IMR-90 (cell line): Measurements from ENCODE around the gene CAPN9. TPM values are rescaled to one million over a fixed set of nuclear protein-coding genes. Genes with fewer than 3 reads are reported as not detected.

Experiments used
- ATAC-seq: fragments of 200-7000 bp; cut with Tn5 transposase; 2 replicates; pipeline ENCODE4 v1.9.1; 2020; ENCODE audit warnings: low read depth, mild to moderate bottlenecking, moderate library complexity
- BruUV-seq: library from RNA; stranded (reverse); fragments of 400-500 nt; replicated peaks from 2 replicates; lab custom pipeline; 2021; lab: Mats Ljungman, UMichigan
- CTCF ChIA-PET: fragments of 300-600 bp; formaldehyde crosslinking; extraction: SDS; loops from one replicate; lab custom pipeline; 2021; ENCODE audit warnings: antibody characterized with exemption; lab: Yijun Ruan, JAX
- POLR2A ChIA-PET: fragments of 300-600 bp; sonication (Branson Sonifier 250); formaldehyde crosslinking; loops from one replicate; lab custom pipeline; 2022; ENCODE audit warnings: antibody characterized with exemption; ENCODE audit not compliant: unreplicated experiment; lab: Charles Lee
- DNase-seq: peaks from one replicate; pipeline ENCODE4 v3.0.0; 2013
- H2AFZ ChIP-seq: replicated peaks from 2 replicates; pipeline ENCODE3; 2013; ENCODE audit warnings: low read length, mild to moderate bottlenecking; ENCODE audit not compliant: poor library complexity
- H2AK5ac ChIP-seq: 2 replicates; pipeline ENCODE4 v1.6.1; 2013; ENCODE audit warnings: low read depth, low read length, inconsistent platforms
- H2AK9ac ChIP-seq: replicated peaks from 2 replicates; pipeline ENCODE3; 2013; ENCODE audit warnings: mild to moderate bottlenecking, low read depth, low read length, moderate library complexity; ENCODE audit not compliant: poor library complexity
- H2BK120ac ChIP-seq: 2 replicates; pipeline ENCODE4 v1.6.1; 2013; ENCODE audit warnings: low read depth, low read length, inconsistent platforms
- H2BK15ac ChIP-seq: 3 replicates; pipeline ENCODE4 v1.6.1; 2013; ENCODE audit warnings: low read depth, low read length, inconsistent platforms
- H2BK20ac ChIP-seq: 2 replicates; pipeline ENCODE4 v1.6.1; 2013; ENCODE audit warnings: low read depth, mild to moderate bottlenecking, inconsistent platforms, low read length, moderate library complexity
- H2BK5ac ChIP-seq: 2 replicates; pipeline ENCODE4 v1.6.1; 2013; ENCODE audit warnings: mild to moderate bottlenecking, low read depth, low read length, inconsistent platforms; ENCODE audit not compliant: poor library complexity, severe bottlenecking
- H3K14ac ChIP-seq: replicated peaks from 2 replicates; pipeline ENCODE4 v1.6.1; 2013; ENCODE audit warnings: low read depth, low read length, inconsistent platforms
- H3K18ac ChIP-seq: 2 replicates; pipeline ENCODE4 v1.6.1; 2013; ENCODE audit warnings: low read depth, low read length, control low read depth
- H3K23ac ChIP-seq: 2 replicates; pipeline ENCODE4 v1.6.1; 2013; ENCODE audit warnings: low read depth, low read length, inconsistent platforms
- H3K27ac ChIP-seq: 2 replicates; pipeline ENCODE4 v1.5.1; 2013; ENCODE audit warnings: mild to moderate bottlenecking, control low read depth, low read length; ENCODE audit not compliant: insufficient read depth
- H3K27me3 ChIP-seq: 2 replicates; pipeline ENCODE4 v1.6.1; 2013; ENCODE audit warnings: low read length; ENCODE audit not compliant: control insufficient read depth, insufficient read depth
- H3K36me3 ChIP-seq: 2 replicates; pipeline ENCODE4 v1.6.1; 2013; ENCODE audit warnings: low read length, mixed read lengths; ENCODE audit not compliant: control insufficient read depth, insufficient read depth
- H3K4ac ChIP-seq: 2 replicates; pipeline ENCODE4 v1.6.1; 2013; ENCODE audit warnings: low read depth, low read length, inconsistent platforms
- H3K4me1 ChIP-seq: 2 replicates; pipeline ENCODE4 v1.6.1; 2013; ENCODE audit warnings: low read length, mixed read lengths; ENCODE audit not compliant: control insufficient read depth, insufficient read depth
- H3K4me2 ChIP-seq: 2 replicates; pipeline ENCODE4 v1.6.1; 2013; ENCODE audit warnings: low read depth, mild to moderate bottlenecking, control low read depth, low read length, moderate library complexity
- H3K4me3 ChIP-seq: 2 replicates; pipeline ENCODE4 v1.5.1; 2013; ENCODE audit warnings: low read depth, mild to moderate bottlenecking, control low read depth, low read length, moderate library complexity; ENCODE audit not compliant: insufficient read depth
- H3K56ac ChIP-seq: 2 replicates; pipeline ENCODE4 v1.6.1; 2013; ENCODE audit warnings: low read length, inconsistent platforms; ENCODE audit not compliant: insufficient read depth; ENCODE audit errors: extremely low read depth
- H3K79me1 ChIP-seq, 2 experiments: 2 replicates each; pipeline ENCODE4 v1.6.1; 2013; ENCODE audit warnings: low read length in 2 of 2, inconsistent platforms in 1 of 2, low read depth in 1 of 2
- H3K9ac ChIP-seq: 2 replicates; pipeline ENCODE4 v1.6.1; 2013; ENCODE audit warnings: low read depth, low read length, control low read depth
- H3K9me1 ChIP-seq: 2 replicates; pipeline ENCODE4 v1.6.1; 2013; ENCODE audit warnings: low read length, inconsistent platforms; ENCODE audit not compliant: insufficient read depth
- H3K9me3 ChIP-seq: 2 replicates; pipeline ENCODE4 v1.6.1; 2013; ENCODE audit warnings: low read length; ENCODE audit not compliant: control insufficient read depth, insufficient read depth
- H4K20me1 ChIP-seq: 2 replicates; pipeline ENCODE4 v1.6.1; 2013; ENCODE audit warnings: low read length, inconsistent platforms; ENCODE audit not compliant: insufficient read depth
- H4K5ac ChIP-seq: 2 replicates; pipeline ENCODE4 v1.6.1; 2013; ENCODE audit warnings: mild to moderate bottlenecking, low read depth, low read length, control low read depth
- H4K8ac ChIP-seq, 2 experiments: 2 replicates each; pipeline ENCODE4 v1.6.1; 2013; ENCODE audit warnings: low read depth in 2 of 2, low read length in 2 of 2, control low read depth in 1 of 2, inconsistent platforms in 1 of 2
- H4K91ac ChIP-seq: 2 replicates; pipeline ENCODE4 v1.6.1; 2013; ENCODE audit warnings: low read depth, low read length, inconsistent platforms; ENCODE audit not compliant: insufficient read depth
- BHLHE40 ChIP-seq: fragments of 150-350 bp; IDR thresholded peaks from 2 replicates; pipeline ENCODE4 v1.6.1; 2016; ENCODE audit warnings: mild to moderate bottlenecking, low read depth, low read length
- CEBPB ChIP-seq: IDR thresholded peaks from 2 replicates; pipeline ENCODE4 v1.6.1; 2012; ENCODE audit warnings: low read depth, low read length, improper control_type of control experiment
- CHD1 ChIP-seq: IDR thresholded peaks from 2 replicates; pipeline ENCODE4 v1.6.1; 2012; ENCODE audit warnings: low read depth, low read length, improper control_type of control experiment
- MAFK ChIP-seq: IDR thresholded peaks from 2 replicates; pipeline ENCODE4 v1.6.1; 2012; ENCODE audit warnings: low read depth, low read length, improper control_type of control experiment
- MAZ ChIP-seq: IDR thresholded peaks from 2 replicates; pipeline ENCODE4 v1.6.1; 2012; ENCODE audit warnings: low read depth, mild to moderate bottlenecking, low read length, improper control_type of control experiment, moderate library complexity, borderline replicate concordance
- MXI1 ChIP-seq: IDR thresholded peaks from 2 replicates; pipeline ENCODE4 v1.6.1; 2012; ENCODE audit warnings: low read depth, mild to moderate bottlenecking, low read length, moderate library complexity, borderline replicate concordance
- POLR2A ChIP-seq: IDR thresholded peaks from 2 replicates; pipeline ENCODE4 v1.6.1; 2012; ENCODE audit warnings: mild to moderate bottlenecking, low read depth, low read length
- RAD21 ChIP-seq: IDR thresholded peaks from 2 replicates; pipeline ENCODE4 v1.6.1; 2012; ENCODE audit warnings: low read length, improper control_type of control experiment
- RCOR1 ChIP-seq: IDR thresholded peaks from 2 replicates; pipeline ENCODE4 v1.6.1; 2012; ENCODE audit warnings: mild to moderate bottlenecking, low read length, improper control_type of control experiment; ENCODE audit not compliant: insufficient replicate concordance
- SMC3 ChIP-seq: fragments of 150-350 bp; IDR thresholded peaks from 2 replicates; pipeline ENCODE4 v1.6.1; 2016; ENCODE audit warnings: low read depth, mild to moderate bottlenecking, antibody characterized with exemption, low read length, moderate library complexity
- USF2 ChIP-seq: fragments of 150-350 bp; IDR thresholded peaks from 2 replicates; pipeline ENCODE4 v1.6.1; 2017; ENCODE audit warnings: mild to moderate bottlenecking, antibody characterized with exemption, low read length, low read depth
- WGBS, 2 experiments: methylation state at CpG; one replicate each; pipeline versions ENCODE4 v1.1.5 to v1.1.7; 2013; ENCODE audit warnings: missing lambda C conversion rate in 2 of 2; ENCODE audit not compliant: insufficient read length in 1 of 2; ENCODE audit errors: extremely low coverage in 2 of 2; 5-methylcytosine and 5-hydroxymethylcytosine counted together
- dilution Hi-C: fragments of 300-500 bp; cut with HindIII; formaldehyde crosslinking; loops from one replicate; pipeline ENCODE4 v1.14.3; 2018; ENCODE audit warnings: low sequenced_read_pairs; ENCODE audit not compliant: unreplicated experiment
- in situ Hi-C: fragments of 300-500 bp; cut with MboI; formaldehyde crosslinking; loops from 3 replicates; pipeline ENCODE4 v1.14.3; 2019; ENCODE audit warnings: low sequenced_read_pairs, inconsistent platforms, mixed read lengths
- intact Hi-C: fragments of 100-400 bp; cut with micrococcal nuclease; formaldehyde crosslinking; loops from 2 replicates; pipeline ENCODE4 v1.10.0; 2022
- polyA plus RNA-seq, 3 experiments: library from polyadenylated mRNA; depleted of rRNA; stranded (reverse); fragments of >200 nt; gene quantifications; 2 replicates each; pipeline ENCODE4 v1.2.3, GENCODE V29; 2012; ENCODE audit warnings: low replicate concordance in 1 of 3
- total RNA-seq: library from RNA; depleted of rRNA; stranded (reverse); fragments of >200 nt; gene quantifications from 2 replicates; pipeline ENCODE4 v1.2.3, GENCODE V29; 2012

CAPN9 gene
- total and polyA plus RNA-seq, 2 of the 4 experiments (the other 2 are of a cell fraction), result not detected

- dilution Hi-C loops (no loop called here), in situ Hi-C loops (no loop called here), intact Hi-C loops (no loop called here)
- Histone ChIP-seq H3K4me2 (no peak overlapping the region), H3K4ac (no peak overlapping the region), H4K20me1 (no peaks in the 10 kb centered on the region), H4K8ac (no peak overlapping the region), H3K36me3 (no peaks in the 10 kb centered on the region), H4K5ac (no peak overlapping the region), H3K27ac (no peak overlapping the region), H2BK5ac (no peak overlapping the region), H3K9me3 (no peaks in the 10 kb centered on the region), H3K9me1 (peaks cover 3% of the 10 kb centered on the region), H3K4me3 (no peak overlapping the region), H2AK9ac (no peak overlapping the region), H2BK120ac (no peak overlapping the region), H2AK5ac (no peak overlapping the region), H3K14ac (no peak overlapping the region), H2BK15ac (no peak overlapping the region), H3K79me1 (no peaks in the 10 kb centered on the region), H3K27me3 (peaks cover 19% of the 10 kb centered on the region), H3K18ac (no peak overlapping the region), H3K23ac (no peak overlapping the region), H3K4me1 (peaks cover 5% of the 10 kb centered on the region; the same call in 1 of the 2 replicates), H3K56ac (no peak overlapping the region), H3K9ac (no peak overlapping the region), H4K91ac (no peak overlapping the region), H2AFZ (no peak overlapping the region), H2BK20ac (no peak overlapping the region)
- 63% methylated on average over 5 of the region's 16 CpGs; no CpG with 5 or more reads in 1 of the 2 experiments for WGBS, 2 experiments
- CTCF ChIA-PET, result no interaction called here
- POLR2A ChIA-PET, result no interaction called here
- ATAC-seq, result no peak
- no TSS peak for BruUV-seq
- no peak for TF ChIP-seq MXI1
- TF ChIP-seq SMC3, result no peak
- TF ChIP-seq CHD1, result no peak
- no peak for TF ChIP-seq RCOR1
- TF ChIP-seq CEBPB, result no peak
- TF ChIP-seq BHLHE40, result no peak
- TF ChIP-seq MAZ, result no peak
- TF ChIP-seq RAD21, result no peak
- no peak for TF ChIP-seq USF2
- no peak for TF ChIP-seq POLR2A
- TF ChIP-seq MAFK, result no peak
- no peak for DNase-seq
These were observed 10.9 kb downstream of the CAPN9 start for GRCh38 chr1:230757856-230758708.
